PC-9 (cell line): ENCODE data around the gene ALAD. TPM values are rescaled to one million over a fixed set of nuclear protein-coding genes. Genes with fewer than 3 reads are reported as not detected.

Experiments used
- BruUV-seq: library from RNA; stranded (reverse); fragments of 400-500 nt; replicated peaks from 2 replicates; lab custom pipeline; 2021; lab: Mats Ljungman, UMichigan
- CTCF ChIA-PET: fragments of 300-600 bp; sonication (Branson Sonifier 250); formaldehyde crosslinking; loops from one replicate; lab custom pipeline; 2022; ENCODE audit warnings: antibody characterized with exemption; lab: Charles Lee
- POLR2A ChIA-PET: fragments of 300-600 bp; sonication (Branson Sonifier 250); formaldehyde crosslinking; loops from one replicate; lab custom pipeline; 2022; ENCODE audit warnings: antibody characterized with exemption; ENCODE audit not compliant: unreplicated experiment; lab: Charles Lee
- DNase-seq, 2 experiments: peaks; one replicate each; pipeline versions ENCODE4 v3.0.0 to v3.0.0-alpha.2; 2015 to 2022; ENCODE audit warnings: mixed read lengths in 1 of 2
- H2AFZ ChIP-seq: fragments of 200-600 bp; sonication (generic); 2 replicates; pipeline ENCODE4 v1.8.1; 2017; ENCODE audit warnings: antibody characterized with exemption
- H3F3A ChIP-seq: fragments of 200-600 bp; sonication (generic); 2 replicates; pipeline ENCODE4 v1.8.1; 2017; ENCODE audit warnings: antibody characterized with exemption, mild to moderate bottlenecking, low read depth; ENCODE audit not compliant: insufficient read depth
- H3K27ac ChIP-seq: fragments of 200-600 bp; sonication (generic); 2 replicates; pipeline ENCODE4 v1.6.1; 2016; ENCODE audit warnings: mixed run types
- H3K27me3 ChIP-seq: fragments of 200-600 bp; sonication (generic); 2 replicates; pipeline ENCODE4 v1.6.1; 2016; ENCODE audit warnings: low read depth, mixed run types; ENCODE audit not compliant: insufficient read depth
- H3K36me3 ChIP-seq: fragments of 200-600 bp; sonication (generic); 2 replicates; pipeline ENCODE4 v1.6.1; 2016; ENCODE audit warnings: low read depth, mixed run types
- H3K4me1 ChIP-seq: fragments of 200-600 bp; sonication (generic); replicated peaks from 2 replicates; pipeline ENCODE4 v1.6.1; 2016; ENCODE audit warnings: mixed run types; ENCODE audit not compliant: insufficient read depth
- H3K4me2 ChIP-seq: fragments of 200-600 bp; sonication (generic); 2 replicates; pipeline ENCODE4 v1.6.1; 2017; ENCODE audit warnings: mixed run types
- H3K4me3 ChIP-seq: fragments of 200-600 bp; sonication (generic); 2 replicates; pipeline ENCODE4 v1.6.1; 2016; ENCODE audit warnings: mixed run types
- H3K79me2 ChIP-seq: fragments of 200-600 bp; sonication (generic); 2 replicates; pipeline ENCODE4 v1.6.1; 2017; ENCODE audit warnings: low read depth, mixed run types
- H3K9me2 ChIP-seq: fragments of 200-600 bp; sonication (generic); 2 replicates; pipeline ENCODE4 v1.8.1; 2017; ENCODE audit warnings: mild to moderate bottlenecking; ENCODE audit not compliant: insufficient read depth
- H3K9me3 ChIP-seq: fragments of 200-600 bp; sonication (generic); 2 replicates; pipeline ENCODE4 v1.8.1; 2016; ENCODE audit warnings: low read depth; ENCODE audit not compliant: insufficient read depth
- H4K20me1 ChIP-seq: fragments of 200-600 bp; sonication (generic); 2 replicates; pipeline ENCODE4 v1.8.1; 2017; ENCODE audit not compliant: insufficient read depth
- EZH2 ChIP-seq: fragments of 200-600 bp; sonication (generic); IDR thresholded peaks from 2 replicates; pipeline ENCODE4 v1.8.0; 2017; ENCODE audit warnings: antibody characterized with exemption, low read depth
- intact Hi-C: fragments of 100-400 bp; cut with micrococcal nuclease; formaldehyde crosslinking; loops from one replicate; pipeline ENCODE4 v1.10.0; 2022; ENCODE audit not compliant: unreplicated experiment
- total RNA-seq: library from RNA; stranded (reverse); gene quantifications from 2 replicates; pipeline ENCODE4 v1.2.3, GENCODE V29; 2021
- TF ChIP-seq, protein P1 (sequence below): fragments of 200-600 bp; sonication (generic); conservative IDR thresholded peaks from 2 replicates; pipeline ENCODE4 v1.6.1; 2017; ENCODE audit warnings: mixed run types, antibody characterized with exemption, mild to moderate bottlenecking, moderate library complexity

ALAD gene
- total RNA-seq, 1 experiment from 2014 or later = 42.7 TPM

GRCh38 chr9:113348437-113348836, 52.6 kb downstream of the ALAD start:
- CTCF ChIA-PET = interaction anchor here (0.5 to 0.7 kb wide), 2 partner anchors 9 to 50 kb away, joined by 3 read pairs; no protein-coding TSS in a partner anchor
- peaks cover 45% of the 10 kb centered on the region for H3K4me1 ChIP-seq

GRCh38 chr9:113345671-113346070, 55.4 kb downstream of the ALAD start:
- H3K27ac ChIP-seq = no peak overlapping the region
- no peaks in the 10 kb centered on the region for H3K9me2 ChIP-seq
- no peak for TF ChIP-seq EZH2
- TF ChIP-seq, protein P1, sequence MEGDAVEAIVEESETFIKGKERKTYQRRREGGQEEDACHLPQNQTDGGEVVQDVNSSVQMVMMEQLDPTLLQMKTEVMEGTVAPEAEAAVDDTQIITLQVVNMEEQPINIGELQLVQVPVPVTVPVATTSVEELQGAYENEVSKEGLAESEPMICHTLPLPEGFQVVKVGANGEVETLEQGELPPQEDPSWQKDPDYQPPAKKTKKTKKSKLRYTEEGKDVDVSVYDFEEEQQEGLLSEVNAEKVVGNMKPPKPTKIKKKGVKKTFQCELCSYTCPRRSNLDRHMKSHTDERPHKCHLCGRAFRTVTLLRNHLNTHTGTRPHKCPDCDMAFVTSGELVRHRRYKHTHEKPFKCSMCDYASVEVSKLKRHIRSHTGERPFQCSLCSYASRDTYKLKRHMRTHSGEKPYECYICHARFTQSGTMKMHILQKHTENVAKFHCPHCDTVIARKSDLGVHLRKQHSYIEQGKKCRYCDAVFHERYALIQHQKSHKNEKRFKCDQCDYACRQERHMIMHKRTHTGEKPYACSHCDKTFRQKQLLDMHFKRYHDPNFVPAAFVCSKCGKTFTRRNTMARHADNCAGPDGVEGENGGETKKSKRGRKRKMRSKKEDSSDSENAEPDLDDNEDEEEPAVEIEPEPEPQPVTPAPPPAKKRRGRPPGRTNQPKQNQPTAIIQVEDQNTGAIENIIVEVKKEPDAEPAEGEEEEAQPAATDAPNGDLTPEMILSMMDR = no peak
- intact Hi-C loops = loop anchor here (10.0 kb wide), 1 partner anchor 591 kb away; the partner anchor contains the start of gene SNX30
- H3K9me3 ChIP-seq = no peaks in the 10 kb centered on the region
- BruUV-seq = no TSS peak
- no peak overlapping the region for H3K4me2 ChIP-seq
- H3K4me3 ChIP-seq = no peak overlapping the region
- no peaks in the 10 kb centered on the region for H3K27me3 ChIP-seq
- POLR2A ChIA-PET = no interaction called here
- CTCF ChIA-PET = no interaction called here
- no peaks in the 10 kb centered on the region for H3K36me3 ChIP-seq
- peaks cover 46% of the 10 kb centered on the region for H3K4me1 ChIP-seq
- H3K79me2 ChIP-seq = peaks cover 10% of the 10 kb centered on the region
- no peaks in the 10 kb centered on the region for H4K20me1 ChIP-seq
- no peak overlapping the region for H2AFZ ChIP-seq
- H3F3A ChIP-seq = peaks cover 36% of the 10 kb centered on the region
- no peak for DNase-seq

More at GRCh38 chr9:113348437-113348836, 52.6 kb downstream of the ALAD start:
- Histone ChIP-seq H2AFZ (no peak overlapping the region), H3K27me3 (no peaks in the 10 kb centered on the region), H4K20me1 (no peaks in the 10 kb centered on the region), H3K36me3 (no peaks in the 10 kb centered on the region), H3K4me3 (no peak overlapping the region), H3K9me2 (no peaks in the 10 kb centered on the region), H3K4me2 (no peak overlapping the region), H3K9me3 (no peaks in the 10 kb centered on the region), H3K79me2 (peaks cover 35% of the 10 kb centered on the region), H3K27ac (no peak overlapping the region), H3F3A (peaks cover 25% of the 10 kb centered on the region; the same call in 1 of the 2 replicates)
- POLR2A ChIA-PET = interaction anchor here (0.6 kb wide), 1 partner anchor 12 kb away, joined by 6 read pairs; no protein-coding TSS in a partner anchor
- BruUV-seq = no TSS peak
- no peak for DNase-seq
- TF ChIP-seq EZH2 = no peak
- TF ChIP-seq, protein P1 = no peak
- intact Hi-C loops = loop anchor here (10.0 kb wide), 1 partner anchor 594 kb away; the partner anchor contains the start of gene SNX30

- Histone ChIP-seq H3K9me2 (no peaks in the 10 kb centered on the region), H3K36me3 (no peaks in the 10 kb centered on the region), H3K4me2 (no peak overlapping the region), H4K20me1 (no peaks in the 10 kb centered on the region), H3K4me1 (peaks cover 44% of the 10 kb centered on the region), H3K9me3 (no peaks in the 10 kb centered on the region), H3K4me3 (no peak overlapping the region), H2AFZ (no peak overlapping the region), H3K27me3 (no peaks in the 10 kb centered on the region), H3K79me2 (peaks cover 5% of the 10 kb centered on the region), H3K27ac (no peak overlapping the region), H3F3A (peaks cover 39% of the 10 kb centered on the region)
- TF ChIP-seq, protein P1 = no peak
- TF ChIP-seq EZH2 = no peak
- intact Hi-C loops = loop anchor here (10.0 kb wide), 1 partner anchor 590 kb away; the partner anchor contains the start of gene SNX30
- no TSS peak for BruUV-seq
- POLR2A ChIA-PET = no interaction called here
- CTCF ChIA-PET = no interaction called here
- DNase-seq = no peak
Measured at GRCh38 chr9:113345190-113345589, 55.9 kb downstream of the ALAD start.
